ENCODE data around the gene RAB42.
"Not testable (repeated sequence)": the region's sequence is repeated elsewhere in the genome, so short reads cannot be mapped to it uniquely, and the experiment has no call there.

Gene RAB42

DNA sequence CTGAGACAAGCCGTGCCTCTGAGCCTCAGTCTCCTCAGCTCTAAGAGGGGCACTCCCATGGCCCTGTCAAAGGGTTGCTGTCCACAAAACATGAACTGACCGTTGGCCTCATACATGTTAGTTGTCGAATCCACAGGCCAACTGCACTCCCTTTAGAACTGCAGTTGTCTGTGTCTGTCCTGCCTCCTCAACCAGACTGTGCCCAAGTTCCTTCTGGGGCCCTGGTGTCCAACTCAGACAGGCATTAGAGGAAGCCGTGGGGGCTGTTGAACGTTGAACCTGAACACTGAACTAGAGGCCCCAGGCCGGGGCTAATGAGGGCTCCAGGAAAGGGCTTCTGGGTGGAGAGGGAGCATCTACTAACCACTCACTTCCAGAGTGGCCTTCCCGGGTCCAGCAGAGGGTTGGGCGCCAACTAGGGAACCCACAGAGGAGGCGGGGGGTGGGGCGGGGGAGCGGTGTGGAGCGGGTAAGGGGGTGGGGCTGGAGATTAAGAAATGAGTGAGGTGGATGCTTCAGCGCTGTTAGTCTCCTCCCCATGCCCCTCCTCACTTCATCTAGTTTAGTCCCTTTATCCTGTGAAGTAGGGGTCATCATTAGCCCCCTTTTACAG is at the start of gene RAB42:
Gene RAB42, plus strand, starts transcription at position 558 of the 613 bp plus-strand sequence. CDS start 247 bp downstream, outside the sequence.
- DNase-seq = no peak

- no peak for DNase-seq
Observed at GRCh38 chr1:28545246-28545628, 46.8 kb upstream of the RAB42 start.

DNA sequence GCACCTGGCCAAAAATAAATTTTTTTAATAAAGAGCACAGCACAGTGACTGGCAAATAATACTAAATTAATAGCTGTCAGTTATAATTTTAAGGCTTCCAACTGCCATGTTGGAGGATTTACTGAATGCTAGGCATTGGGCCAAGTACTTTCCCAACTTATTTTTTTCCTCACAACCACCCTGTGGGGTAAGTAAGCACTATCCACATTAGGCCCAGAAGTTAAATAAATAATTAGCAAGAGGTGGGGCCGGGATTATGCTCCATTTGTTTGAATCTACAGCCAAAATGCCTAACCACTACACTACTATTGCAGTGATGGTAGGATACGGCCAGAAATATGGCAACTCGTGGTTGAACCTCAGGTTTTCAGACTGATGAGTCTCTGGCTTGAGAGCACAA is 43.7 kb upstream of the RAB42 start:
- no peak for DNase-seq

- no peak for DNase-seq
Observed at GRCh38 chr1:28551381-28551780, 40.7 kb upstream of the RAB42 start.

DNA sequence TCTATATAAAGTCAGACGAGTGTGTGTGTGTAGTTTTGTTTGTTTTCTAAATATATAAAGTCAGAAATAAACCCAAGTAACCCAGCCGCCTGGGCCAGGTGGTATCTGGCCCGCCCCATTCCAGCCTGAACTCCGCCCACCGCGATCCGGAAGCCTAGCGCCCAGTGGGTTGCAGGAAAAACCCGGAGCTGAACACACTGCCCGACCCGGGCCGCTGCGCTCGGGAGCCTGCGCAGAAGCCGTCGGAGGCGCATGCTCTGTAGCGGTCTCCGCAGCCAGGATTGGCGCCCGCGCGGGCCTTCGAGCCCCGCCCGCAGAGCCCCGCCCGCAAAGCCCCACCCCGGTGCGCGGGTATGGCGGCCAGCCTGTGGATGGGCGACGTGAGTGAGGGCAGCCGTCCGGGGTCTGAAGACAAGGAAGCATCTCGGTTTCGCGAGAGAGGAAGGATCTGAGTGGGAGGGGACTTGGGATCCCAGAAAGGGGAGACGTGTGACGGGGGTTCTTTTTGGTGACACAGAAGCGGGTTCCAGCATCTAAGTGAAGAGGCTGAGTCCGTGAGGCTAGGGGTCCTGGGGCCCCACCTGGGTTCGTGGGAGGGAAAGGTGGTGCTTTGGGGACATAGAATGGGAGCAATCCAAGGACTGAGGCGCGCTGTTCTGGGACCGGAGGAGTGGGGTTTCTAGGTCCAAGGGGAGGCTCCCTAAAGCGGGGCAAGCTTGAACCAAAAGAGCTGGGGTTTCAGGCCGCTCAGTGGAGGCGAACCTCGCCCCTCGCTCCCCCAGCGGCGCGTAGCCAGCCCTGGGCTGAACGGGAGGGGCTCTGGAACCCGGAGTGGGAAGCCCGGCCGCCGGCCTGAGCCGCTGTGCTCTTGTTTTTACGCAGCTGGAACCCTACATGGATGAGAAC is 39.1 kb upstream of the RAB42 start, which contains the start of gene TRNAU1AP:
Gene TRNAU1AP, plus strand, starts transcription at position 328 of the 906 bp plus-strand sequence. Its CDS starts 26 bp downstream, at position 354.
- peak; percentile 95 for DNase-seq

DNA sequence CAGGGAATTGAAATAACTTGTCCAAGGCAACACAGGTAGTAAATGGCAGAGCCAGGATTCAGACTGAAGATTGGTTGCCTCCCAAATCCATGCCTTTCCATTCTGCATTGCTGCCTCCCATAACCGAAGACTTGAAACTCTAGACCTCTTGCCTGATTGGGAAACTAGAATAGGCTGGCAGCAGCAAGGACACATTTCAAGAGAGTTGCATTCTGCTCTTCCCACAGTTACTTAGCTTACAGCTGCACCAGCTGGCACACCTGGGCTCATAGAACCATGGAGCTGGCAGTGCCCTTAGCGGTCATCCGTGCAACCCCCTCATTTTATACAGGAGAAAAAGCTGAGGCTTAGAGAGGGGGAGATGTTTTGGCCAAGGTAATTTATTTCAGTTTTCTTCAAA is 31.2 kb upstream of the RAB42 start:
- DNase-seq = peak; percentile 95

DNA sequence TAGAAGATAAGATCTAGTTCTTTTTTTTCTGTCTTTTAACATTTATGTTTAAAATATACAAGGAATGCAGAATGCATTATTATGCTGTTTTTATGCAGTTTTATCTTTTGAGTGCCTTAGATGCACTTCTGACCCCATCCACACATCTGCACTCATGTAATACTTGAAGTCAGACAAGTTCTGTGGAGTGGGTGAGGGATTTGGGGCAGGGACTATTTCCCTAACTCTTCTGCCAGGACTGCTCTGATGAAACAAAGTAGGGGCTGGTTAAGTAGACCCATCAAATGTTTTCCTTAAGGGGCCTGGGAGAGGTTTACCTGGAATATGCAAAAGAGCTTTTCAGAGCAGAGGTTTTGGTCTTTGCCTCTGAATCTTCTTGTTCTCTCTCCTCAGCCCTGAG is 27.8 kb upstream of the RAB42 start:
- DNase-seq = peak; percentile 28

GRCh38 chr1:28565040-28565439 is 27.0 kb upstream of the RAB42 start:
- DNase-seq = no peak

DNA sequence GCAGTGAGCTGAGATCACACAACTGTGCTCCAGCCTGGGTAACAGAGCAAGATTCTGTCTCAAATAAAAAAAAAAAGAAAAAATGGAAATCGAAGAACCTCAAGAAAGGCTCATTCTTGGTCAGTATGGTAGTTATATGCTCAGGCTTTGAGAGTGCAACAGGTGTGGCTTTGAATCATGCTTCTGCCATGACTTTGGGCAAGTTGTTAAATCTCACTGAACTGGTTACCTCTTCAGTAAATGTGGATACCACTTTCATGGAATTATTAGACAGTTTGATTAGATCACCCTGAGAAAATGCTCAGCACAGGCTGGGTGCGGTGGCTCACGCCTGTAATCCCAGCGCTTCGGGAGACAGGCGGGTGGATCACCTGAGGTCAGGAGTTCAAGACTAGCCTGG is 26.3 kb upstream of the RAB42 start:
- no peak for DNase-seq

DNA sequence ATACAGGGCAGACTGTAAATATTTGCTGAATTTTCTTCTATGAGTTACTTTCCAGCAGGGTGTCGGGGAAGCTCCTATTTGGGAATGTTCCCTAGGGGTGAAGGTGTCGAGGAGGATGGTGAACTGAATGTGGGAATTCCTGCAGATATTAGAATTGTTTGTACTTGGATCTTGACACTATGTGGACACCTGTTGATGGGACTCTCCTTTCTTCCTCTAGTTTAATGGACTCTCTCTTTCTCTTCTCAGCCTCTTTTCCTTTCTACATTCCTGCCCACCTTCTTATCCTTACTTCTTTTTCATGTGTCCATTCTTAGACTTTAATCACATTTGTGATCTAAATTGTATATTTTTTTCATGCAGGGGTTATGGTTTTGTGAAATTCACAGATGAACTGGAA is 25.1 kb upstream of the RAB42 start:
- no peak for DNase-seq

GRCh38 chr1:28571911-28572310 is 20.2 kb upstream of the RAB42 start:
- DNase-seq = no peak

DNA sequence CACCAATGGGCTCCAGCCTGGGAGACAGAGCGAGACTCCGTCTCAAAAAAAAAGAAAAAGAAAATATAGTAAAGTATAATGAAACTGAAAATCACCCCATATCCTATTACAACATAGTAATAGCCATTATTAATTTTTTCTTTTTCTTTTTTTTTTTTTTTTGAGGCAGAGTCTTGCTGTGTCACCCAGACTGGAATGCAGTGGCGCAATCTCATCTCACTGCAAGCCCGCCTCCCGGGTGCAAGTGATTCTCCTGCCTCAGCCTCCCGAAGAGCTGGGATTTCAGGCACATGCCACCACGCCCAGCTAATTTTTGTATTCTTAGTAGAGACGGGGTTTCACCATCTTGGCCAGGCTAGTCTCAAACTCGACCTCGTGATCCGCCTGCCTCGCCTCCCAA is 19.2 kb upstream of the RAB42 start:
- not testable (repeated sequence) for DNase-seq

- no peak for DNase-seq
Observed at GRCh38 chr1:28573564-28573963, 18.5 kb upstream of the RAB42 start.

DNA sequence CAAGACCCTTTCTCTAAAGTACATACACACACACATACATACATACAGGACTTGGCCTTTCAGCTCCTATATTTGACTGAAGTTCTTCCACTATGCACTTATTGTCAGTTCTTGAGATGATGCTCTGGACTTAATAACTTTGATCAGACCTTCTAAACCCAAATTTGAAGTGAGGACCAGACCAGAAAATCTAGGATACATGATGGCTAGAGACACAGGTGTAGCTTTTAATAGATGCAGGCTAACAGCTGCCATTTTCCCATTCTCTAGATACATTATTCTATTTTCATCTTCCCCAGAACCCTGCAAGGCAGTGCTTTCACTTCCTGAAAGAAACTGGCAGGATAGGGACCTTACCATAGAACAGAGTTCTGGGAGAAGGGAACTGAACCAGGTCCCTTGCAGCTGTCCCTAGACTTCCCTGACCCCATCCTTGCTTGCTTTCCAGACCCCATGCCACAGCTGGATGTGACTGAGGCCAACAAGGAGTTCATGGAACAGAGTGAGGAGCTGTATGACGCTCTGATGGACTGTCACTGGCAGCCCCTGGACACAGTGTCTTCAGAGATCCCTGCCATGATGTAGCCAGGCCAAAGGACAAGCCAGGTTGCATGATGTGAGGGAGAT is 14.9 kb upstream of the RAB42 start:
- no peak for DNase-seq

GRCh38 chr1:28577738-28578536 is 14.1 kb upstream of the RAB42 start:
- DNase-seq = no peak

DNA sequence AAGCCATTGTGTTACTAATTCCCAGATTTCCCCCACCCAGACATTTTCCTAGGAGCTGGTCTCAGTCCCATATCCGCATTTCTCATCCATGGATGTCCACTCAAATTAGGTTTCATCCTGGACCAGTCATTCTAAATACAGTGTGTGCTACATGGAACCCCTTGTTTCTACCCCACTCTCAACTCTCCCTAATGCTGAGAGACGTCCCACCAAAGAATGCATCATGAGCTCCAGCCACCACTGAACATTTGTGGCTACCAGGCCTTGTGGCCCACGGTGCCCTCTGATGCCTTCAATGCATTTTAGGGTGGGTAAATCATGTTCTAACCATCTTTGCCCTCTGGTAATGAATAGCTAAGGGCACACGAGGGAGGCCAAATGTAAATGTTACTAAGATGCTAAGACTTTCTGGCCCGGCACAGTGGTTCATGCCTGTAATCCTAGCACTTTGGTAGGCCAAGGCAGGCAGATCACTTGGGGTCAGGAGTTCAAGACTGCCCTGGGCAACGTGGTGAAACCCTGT is 13.3 kb upstream of the RAB42 start:
- no peak for DNase-seq

DNA sequence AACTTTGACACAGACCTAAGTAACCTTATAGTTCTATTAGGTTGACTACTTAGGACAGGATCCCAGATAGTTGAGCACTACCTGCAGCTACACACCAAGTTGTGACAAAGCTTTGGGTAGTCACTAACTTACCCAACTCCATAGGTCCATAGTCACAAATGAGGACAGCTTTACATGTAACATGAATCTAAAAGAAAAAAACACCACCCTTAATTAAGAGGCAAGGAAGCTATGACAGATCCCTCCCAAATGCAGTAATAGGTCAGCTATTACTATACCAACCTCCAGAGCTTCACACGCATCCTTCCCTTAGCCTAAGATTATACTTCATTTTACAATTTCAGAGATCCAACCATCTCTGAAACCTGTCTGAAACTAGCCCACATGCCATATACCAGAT is 12.7 kb upstream of the RAB42 start:
- DNase-seq = no peak

- peak; percentile 60 for DNase-seq
Observed at GRCh38 chr1:28580722-28581530, 11.1 kb upstream of the RAB42 start.

DNA sequence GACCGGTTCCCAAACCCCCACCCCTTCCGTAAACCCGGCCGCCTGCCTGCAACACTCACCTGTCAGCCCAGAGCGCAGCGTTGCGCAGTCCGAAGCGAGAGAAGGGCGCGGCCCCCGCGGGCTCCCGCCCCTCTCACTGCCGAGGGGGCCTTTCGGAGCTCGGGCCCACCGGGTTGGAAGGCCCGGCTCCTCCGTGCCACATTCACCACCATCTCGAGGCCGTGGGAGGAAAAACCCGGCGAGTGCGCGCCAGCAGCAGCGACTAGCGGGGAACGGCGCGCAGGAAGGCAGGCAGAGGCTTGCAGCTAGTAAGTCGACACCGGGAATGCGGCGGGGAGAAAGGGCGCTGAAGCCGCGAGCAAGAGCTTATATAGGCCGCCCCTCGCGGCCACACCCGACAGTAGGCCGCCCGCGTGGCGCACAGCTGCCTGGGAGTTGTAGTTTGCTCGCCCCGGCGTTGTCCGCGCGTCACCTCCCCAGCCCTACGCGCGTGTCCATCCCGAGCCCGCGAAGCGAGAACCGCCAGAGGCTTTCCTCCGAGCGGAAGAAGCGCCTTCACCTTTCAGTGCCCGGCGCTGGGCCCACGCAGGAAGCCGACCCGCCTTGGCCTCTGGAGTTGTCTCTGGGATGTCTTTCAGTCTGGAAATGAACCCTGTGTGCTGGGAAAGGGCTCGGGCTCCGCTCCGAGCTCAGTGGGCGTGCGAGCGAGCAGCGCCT is 10.4 kb upstream of the RAB42 start:
- DNase-seq = peak; percentile 89

- no peak for DNase-seq
Observed at GRCh38 chr1:28582248-28582615, 9.8 kb upstream of the RAB42 start.

Data from DMS79 (cell line).